ENCODE results near the gene KRTAP10-1.

DNA sequence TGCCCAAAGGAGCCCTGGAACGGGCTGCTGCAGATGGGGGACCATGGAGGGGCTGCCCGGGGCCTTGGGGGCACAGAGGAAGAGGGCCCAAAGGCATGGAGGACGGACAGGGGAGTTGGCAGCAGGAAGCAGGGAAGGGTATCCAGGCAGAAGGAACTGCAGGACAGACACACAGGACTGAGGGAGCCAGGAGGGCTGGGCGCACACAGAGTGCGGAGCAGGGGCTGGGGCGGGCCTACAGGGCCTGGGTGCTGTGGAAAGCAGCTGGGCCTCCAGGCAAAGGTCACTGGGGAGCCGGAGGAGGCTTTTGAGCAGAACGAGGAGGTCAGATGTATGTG lies 28.1 kb downstream of the KRTAP10-1 start:
- TF ChIP-seq GATA3 (IDR thresholded peaks at IDR 0.05; ENCODE audit: low read depth, low read length) (no peak), GATA2 (IDR thresholded peaks at IDR 0.05; ENCODE audit: low read depth, low read length) (no peak)
